WI38 (cell line): ENCODE measurements around the gene RBM25.

Source experiments
- H3K4me3 ChIP-seq: 2 replicates; pipeline ENCODE4 v1.5.1; 2011; ENCODE audit warnings: low read depth, mild to moderate bottlenecking, control low read depth, low read length
- CTCF ChIP-seq: IDR thresholded peaks from 2 replicates; pipeline ENCODE4 v1.5.1; 2012; ENCODE audit warnings: low read depth, mild to moderate bottlenecking, control low read depth, low read length

Gene RBM25

GRCh38 chr14:73057944-73058223 lies 450 bp upstream of the RBM25 start:
- H3K4me3 ChIP-seq = peak overlapping the region; percentile 98
- TF ChIP-seq CTCF = no peak

GRCh38 chr14:73058922-73059673 lies 764 bp downstream of the RBM25 start:
- peak overlapping the region; percentile 98 for H3K4me3 ChIP-seq
- TF ChIP-seq CTCF = no peak

GRCh38 chr14:73069585-73069984 lies 11.3 kb downstream of the RBM25 start:
- TF ChIP-seq CTCF = no peak

GRCh38 chr14:73091044-73091443 lies 32.7 kb downstream of the RBM25 start:
- no peak overlapping the region for H3K4me3 ChIP-seq
- no peak for TF ChIP-seq CTCF

More at GRCh38 chr14:73069585-73069984, 11.3 kb downstream of the RBM25 start:
- H3K4me3 ChIP-seq = no peak overlapping the region

- TF ChIP-seq CTCF = no peak
- H3K4me3 ChIP-seq = no peak overlapping the region
Observed at GRCh38 chr14:73097421-73097820, 39.1 kb downstream of the RBM25 start.

- no peak for TF ChIP-seq CTCF
- H3K4me3 ChIP-seq = no peak overlapping the region
Observed at GRCh38 chr14:73100334-73100733, 42.0 kb downstream of the RBM25 start.

- TF ChIP-seq CTCF = no peak
- H3K4me3 ChIP-seq = no peak overlapping the region
Observed at GRCh38 chr14:73102806-73103497, 44.6 kb downstream of the RBM25 start.
